Measurements from ENCODE around the gene GBF1.

GBF1 gene

DNA sequence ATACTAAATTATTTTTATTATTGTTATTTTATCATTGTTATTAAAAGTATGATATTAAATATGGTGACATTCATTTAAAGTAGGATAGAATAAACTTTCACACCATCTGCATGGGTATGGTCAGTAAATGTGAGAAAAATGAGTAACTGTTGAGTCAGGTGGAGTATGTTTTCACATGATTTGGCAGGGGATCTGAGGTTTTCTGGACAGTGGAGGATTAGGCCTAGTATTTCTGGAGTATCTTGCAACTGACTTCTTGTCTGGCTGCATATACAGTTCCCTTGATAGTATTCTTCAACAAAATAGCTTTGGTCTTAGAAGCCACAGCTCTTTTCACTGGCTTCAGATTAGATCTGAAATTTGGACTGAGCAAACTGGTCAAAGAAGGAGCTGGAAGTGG lies 54.5 kb downstream of the GBF1 start:
- no peak for TF ChIP-seq GATA3 (IDR thresholded peaks at IDR 0.05; ENCODE audit: low read depth, low read length)
- TF ChIP-seq GATA2 (IDR thresholded peaks at IDR 0.05; ENCODE audit: low read depth, low read length): no peak

DNA sequence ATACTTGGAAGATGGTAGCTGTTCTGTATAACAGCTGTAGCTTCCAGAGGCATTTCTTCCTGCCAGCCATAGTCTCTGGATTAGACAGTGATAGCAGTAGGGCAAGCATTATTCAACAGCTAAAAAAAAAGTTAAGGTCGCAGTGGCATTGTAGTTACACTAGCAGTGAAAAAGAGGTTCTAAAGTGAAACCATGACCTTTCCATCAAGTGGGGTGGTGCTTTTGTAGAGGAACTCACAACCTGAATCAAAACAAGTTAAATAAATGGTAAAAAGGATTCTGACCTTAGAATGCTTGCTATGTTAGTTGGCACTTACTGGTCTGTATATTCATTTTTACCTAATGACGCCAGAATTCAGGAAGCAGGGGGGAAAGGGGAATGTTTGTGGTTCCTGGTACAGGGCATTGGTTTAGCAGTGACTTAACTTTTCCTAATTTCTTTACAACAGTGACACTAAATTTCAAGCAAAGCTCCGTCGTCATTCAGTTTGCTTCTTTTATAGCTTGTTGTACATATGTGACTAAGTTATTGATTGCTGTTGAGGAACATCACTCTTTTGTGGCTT lies 55.0 kb downstream of the GBF1 start:
- TF ChIP-seq GATA3 (IDR thresholded peaks at IDR 0.05; ENCODE audit: low read depth, low read length): no peak
- TF ChIP-seq GATA2 (IDR thresholded peaks at IDR 0.05; ENCODE audit: low read depth, low read length): no peak

DNA sequence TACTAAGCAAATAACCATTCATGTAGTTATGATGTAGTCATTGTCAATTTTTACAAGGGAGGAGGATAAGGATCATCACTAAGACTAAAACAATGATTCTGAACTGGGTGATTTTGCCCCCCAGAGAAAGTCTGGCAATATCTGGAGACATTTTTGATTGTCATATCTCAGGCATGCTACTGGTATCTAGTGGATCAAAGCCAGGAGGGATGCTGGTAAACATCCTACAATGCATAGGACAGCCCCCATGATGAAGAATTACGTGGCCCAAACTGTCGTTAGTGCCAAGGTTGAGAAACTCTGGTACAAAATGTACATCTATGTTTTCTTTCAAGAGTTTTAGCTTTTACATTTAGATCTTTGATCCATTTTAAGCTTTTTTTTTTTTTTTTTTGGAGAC lies 57.3 kb downstream of the GBF1 start:
- TF ChIP-seq GATA3 (IDR thresholded peaks at IDR 0.05; ENCODE audit: low read depth, low read length) (no peak), GATA2 (IDR thresholded peaks at IDR 0.05; ENCODE audit: low read depth, low read length) (no peak)

DNA sequence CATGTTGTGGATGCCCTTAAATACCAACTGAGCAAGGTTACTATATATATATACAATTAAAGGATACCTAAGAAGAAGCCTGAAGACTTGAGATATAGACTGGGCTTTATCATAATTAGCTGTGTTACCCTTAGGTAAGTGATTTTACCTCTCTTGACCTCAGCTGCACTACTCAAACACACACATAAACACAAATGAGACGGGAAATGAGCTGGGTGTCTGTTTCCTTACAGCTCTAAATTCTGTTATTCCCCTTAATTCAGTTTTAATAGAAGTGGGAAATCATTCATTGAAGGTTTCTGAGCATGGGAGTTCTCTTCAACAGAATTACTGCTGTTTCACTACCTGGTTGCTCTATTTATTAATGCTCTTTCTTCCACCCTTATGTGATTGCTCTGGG lies 60.7 kb downstream of the GBF1 start:
- no peak for TF ChIP-seq GATA3 (IDR thresholded peaks at IDR 0.05; ENCODE audit: low read depth, low read length)
- no peak for TF ChIP-seq GATA2 (IDR thresholded peaks at IDR 0.05; ENCODE audit: low read depth, low read length)

DNA sequence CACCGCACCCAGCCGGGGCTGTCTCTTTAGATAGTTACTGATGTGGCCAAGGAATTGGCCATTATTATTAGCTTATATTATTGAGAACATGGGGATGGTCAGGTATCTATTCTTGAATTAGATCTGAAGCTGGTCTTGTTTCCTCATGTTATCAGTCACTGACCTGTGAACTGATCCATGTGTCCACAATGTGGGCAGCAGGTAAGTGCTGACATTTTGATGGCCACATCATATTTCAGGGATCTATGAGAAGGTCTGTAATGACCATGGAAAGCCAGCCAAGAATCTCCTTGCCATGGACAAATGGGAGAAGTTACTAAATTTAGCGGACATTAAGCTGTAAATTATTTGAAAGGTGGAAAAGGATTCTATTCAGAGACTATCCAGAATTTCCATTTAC lies 61.4 kb downstream of the GBF1 start:
- no peak for TF ChIP-seq GATA3 (IDR thresholded peaks at IDR 0.05; ENCODE audit: low read depth, low read length)
- TF ChIP-seq GATA2 (IDR thresholded peaks at IDR 0.05; ENCODE audit: low read depth, low read length): no peak

DNA sequence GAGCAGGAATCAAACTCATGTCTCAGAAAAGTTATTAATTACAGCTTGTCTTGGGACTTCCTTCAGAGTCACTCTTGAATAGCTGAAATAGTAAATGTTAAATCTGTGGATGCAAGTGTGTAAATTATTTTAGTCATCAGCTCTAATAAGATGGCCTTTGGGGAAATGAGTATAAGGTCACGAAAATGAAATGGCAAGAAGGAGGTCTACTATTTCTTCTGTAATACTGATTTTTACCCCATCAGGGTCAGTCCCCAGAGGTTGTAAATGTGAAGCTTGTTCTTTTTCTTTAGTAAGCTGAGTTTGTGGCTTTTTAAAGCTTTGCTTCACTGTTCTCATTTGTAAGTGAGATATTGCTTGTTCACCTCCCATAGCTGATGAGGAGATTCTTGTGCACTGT lies 63.9 kb downstream of the GBF1 start:
- no peak for TF ChIP-seq GATA2 (IDR thresholded peaks at IDR 0.05; ENCODE audit: low read depth, low read length)
- no peak for TF ChIP-seq GATA3 (IDR thresholded peaks at IDR 0.05; ENCODE audit: low read depth, low read length)

DNA sequence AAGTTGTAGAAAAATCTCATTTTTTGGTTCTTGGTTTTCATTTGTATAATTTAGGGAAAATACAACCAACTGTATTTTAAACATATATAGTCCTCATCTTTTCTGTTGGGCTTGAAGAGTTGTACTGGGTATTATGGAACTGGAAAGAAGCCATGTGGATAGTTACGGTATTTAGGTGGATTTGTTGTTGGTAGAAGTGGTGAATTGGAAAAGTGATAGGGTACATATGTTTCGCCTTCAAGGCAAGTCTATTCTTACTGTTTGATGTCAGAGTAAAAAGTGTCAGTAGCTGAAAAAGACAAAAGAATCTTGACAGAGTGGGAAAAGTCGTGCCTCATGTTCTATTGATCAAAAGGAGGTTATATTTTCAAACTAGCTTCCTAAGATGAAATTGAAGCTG lies 64.6 kb downstream of the GBF1 start:
- TF ChIP-seq GATA3 (IDR thresholded peaks at IDR 0.05; ENCODE audit: low read depth, low read length): no peak
- TF ChIP-seq GATA2 (IDR thresholded peaks at IDR 0.05; ENCODE audit: low read depth, low read length): no peak

DNA sequence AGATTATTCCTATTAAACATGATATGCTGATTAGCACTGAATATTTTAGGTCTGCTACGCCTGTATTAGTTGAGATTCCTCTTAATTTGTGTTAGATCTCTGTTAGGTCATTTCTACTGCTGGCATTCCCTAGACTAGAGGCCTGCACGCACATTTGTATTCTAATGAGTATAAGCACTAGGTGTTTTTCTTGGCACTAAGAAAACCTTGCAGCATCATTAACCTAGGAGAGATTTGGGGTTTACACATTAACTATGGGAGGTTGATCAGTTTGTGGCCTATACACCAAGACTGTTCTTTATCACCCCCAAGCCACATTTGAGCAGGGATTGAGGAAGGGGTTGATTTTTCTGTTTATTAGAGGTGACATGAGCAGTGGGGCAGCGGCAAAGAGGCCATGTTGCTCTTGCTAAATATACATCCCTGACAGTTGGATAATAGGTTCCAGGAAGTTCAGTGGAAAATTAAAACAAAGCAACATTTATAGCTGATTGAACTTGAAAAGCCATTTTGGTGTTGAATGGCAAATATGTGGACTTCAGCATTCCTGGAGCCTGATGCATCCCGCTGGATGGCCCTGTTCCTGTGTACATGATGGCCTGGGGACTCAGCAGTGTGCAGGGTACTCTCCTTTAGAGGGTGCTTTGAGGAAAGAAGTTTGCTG lies 65.2 kb downstream of the GBF1 start:
- no peak for TF ChIP-seq GATA2 (IDR thresholded peaks at IDR 0.05; ENCODE audit: low read depth, low read length)
- TF ChIP-seq GATA3 (IDR thresholded peaks at IDR 0.05; ENCODE audit: low read depth, low read length): no peak

DNA sequence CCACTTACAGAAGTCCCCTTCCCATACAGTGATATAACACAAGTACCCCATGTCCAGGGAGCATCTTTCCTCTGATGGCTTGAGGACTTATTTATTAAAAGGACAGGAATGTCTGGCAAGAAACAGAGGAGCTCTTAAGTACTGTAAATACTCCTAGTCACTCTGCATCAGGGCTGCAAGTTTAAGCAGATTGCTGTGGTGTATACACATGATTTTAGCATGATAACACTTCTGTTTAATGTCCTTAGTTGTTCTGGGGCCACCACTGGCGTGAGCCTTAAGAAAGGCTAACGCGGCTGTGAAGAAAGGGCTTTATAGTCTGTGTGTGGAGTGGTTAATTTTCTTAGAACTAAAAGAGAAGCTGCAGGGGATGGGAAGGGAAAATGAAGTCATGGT lies 65.7 kb downstream of the GBF1 start:
- TF ChIP-seq GATA2 (IDR thresholded peaks at IDR 0.05; ENCODE audit: low read depth, low read length): no peak
- no peak for TF ChIP-seq GATA3 (IDR thresholded peaks at IDR 0.05; ENCODE audit: low read depth, low read length)

DNA sequence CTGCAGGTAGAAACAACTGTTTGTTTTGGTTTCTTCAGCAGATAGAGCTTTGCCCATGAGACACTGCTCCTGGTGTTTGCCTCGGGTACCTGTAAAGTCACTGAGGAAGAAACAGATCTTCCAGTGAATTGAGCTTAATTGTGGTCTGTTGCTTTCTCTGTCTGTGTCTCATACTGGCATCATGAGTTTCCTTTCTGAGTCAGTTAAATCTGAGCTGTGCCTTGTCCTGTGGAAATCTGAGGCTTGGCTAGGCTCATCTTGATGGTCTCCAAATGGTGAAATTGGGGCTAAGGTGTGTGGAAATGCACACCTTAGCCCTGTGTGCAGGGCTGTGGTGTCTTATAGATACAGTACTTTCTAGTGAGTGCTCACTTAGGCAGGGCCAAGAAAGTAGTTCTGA lies 67.4 kb downstream of the GBF1 start:
- TF ChIP-seq GATA2 (IDR thresholded peaks at IDR 0.05; ENCODE audit: low read depth, low read length): no peak
- TF ChIP-seq GATA3 (IDR thresholded peaks at IDR 0.05; ENCODE audit: low read depth, low read length): no peak

DNA sequence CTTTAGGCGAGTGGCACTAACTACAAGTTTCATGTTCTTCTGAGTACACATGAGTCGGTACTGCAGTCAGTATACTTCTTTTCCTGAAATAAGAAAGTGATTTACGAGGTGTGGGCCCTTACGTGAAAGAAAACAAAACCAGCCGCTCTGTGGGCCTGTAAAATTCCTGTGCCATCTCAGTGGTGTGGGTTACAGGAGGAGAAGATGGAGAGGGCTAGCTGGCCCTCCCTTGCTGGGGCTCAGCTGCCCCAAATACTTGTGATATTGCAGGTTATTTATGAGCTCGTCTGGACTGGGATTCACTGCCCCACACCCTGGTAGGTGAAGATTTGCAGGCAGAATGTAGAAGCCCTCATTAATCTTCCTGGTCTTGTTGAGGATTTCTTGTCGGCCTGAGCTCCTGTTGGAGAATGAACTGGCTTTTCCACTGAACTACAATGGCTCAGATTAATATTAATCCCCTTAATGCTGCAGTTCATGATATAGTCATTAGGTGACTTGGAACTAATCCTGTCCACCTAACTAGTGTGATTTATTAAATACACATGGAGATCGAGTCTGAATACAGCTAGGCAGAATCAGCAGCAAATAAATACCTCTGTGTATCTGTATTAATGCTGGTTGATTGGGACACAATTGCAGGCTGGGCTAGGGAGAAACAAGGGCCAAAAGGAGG lies 68.0 kb downstream of the GBF1 start:
- TF ChIP-seq GATA2 (IDR thresholded peaks at IDR 0.05; ENCODE audit: low read depth, low read length): no peak

DNA sequence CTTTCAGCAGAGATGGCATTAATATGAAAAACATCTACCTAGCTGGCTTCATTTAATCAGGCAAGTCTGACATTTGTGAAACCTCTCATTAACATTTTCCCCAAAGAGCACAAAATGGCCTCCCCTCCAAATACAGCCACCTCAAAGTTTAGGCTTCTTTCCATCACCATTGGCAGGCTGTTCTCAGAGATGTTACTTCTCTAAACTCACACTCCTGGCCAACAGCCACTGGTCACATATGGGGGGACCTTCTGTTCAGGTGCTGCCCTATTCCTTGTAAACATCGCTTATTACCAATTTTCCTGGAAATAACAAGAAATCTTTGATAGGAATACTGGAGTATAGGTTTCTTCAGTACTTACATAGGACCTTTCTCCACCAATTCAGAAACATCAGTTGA lies 69.5 kb downstream of the GBF1 start:
- no peak for TF ChIP-seq GATA3 (IDR thresholded peaks at IDR 0.05; ENCODE audit: low read depth, low read length)
- TF ChIP-seq GATA2 (IDR thresholded peaks at IDR 0.05; ENCODE audit: low read depth, low read length): no peak

DNA sequence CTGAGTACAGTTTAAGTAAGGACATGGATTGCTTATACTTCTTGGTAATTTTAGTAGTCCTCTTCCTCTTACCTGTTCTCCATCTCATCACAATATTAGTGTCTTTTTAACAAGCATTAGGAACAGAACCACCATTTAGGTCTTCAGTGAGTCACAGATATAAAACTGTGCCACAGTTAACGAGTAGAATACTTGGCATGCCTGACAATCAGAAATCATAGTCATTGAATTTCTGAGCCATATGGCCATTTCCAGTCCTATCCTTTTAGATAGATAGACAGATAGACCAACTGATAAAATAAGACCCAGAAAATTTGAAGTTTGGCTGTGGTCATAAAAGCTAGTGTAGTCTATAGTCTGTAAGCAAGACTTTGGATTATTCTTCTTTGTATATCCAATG lies 71.1 kb downstream of the GBF1 start:
- no peak for TF ChIP-seq GATA2 (IDR thresholded peaks at IDR 0.05; ENCODE audit: low read depth, low read length)
- TF ChIP-seq GATA3 (IDR thresholded peaks at IDR 0.05; ENCODE audit: low read depth, low read length): no peak

DNA sequence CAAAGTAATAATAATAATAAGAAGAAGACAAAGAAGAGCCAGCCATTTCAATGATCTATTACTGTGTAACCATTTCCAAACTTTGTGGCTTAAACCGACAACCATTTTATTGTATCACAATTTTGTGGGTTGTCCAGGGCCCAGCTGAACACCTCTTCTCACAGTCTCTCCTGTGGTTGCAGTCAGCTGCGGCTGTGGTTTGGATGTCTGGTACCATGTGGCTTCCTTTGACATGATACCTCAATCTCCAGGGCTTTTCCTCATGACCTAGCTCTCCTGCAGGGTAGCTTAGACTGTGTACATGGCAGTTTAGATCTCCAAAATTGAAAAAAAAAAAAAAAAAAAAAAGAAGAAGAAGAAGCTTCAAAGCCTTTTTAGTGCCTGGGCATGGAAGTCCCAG lies 77.6 kb downstream of the GBF1 start:
- TF ChIP-seq GATA2 (IDR thresholded peaks at IDR 0.05; ENCODE audit: low read depth, low read length) (no peak), GATA3 (IDR thresholded peaks at IDR 0.05; ENCODE audit: low read depth, low read length) (no peak)

DNA sequence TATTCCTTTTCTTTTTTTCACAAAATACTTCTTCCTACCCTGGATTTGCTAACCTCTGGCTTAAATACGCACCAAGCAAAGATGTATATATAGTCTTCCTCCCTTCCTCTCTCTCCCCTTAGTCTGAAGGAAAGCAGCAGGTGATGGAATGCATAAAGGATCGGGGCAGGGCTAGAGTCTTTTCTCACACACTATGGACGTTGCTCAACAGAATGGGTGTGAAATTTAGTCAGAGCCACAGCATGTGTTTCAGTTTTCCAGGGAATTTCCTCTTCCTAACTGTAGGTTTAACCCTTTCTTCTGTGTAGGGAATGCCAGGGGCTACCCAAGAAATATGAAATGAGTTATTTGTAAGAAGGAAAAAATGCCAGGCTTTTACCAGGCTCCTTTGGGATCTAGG lies 78.7 kb downstream of the GBF1 start:
- TF ChIP-seq GATA2 (IDR thresholded peaks at IDR 0.05; ENCODE audit: low read depth, low read length) (no peak), GATA3 (IDR thresholded peaks at IDR 0.05; ENCODE audit: low read depth, low read length) (no peak)

All from SH-SY5Y (cell line).